ENCODE measurements around the gene RNF112.

Gene RNF112

DNA sequence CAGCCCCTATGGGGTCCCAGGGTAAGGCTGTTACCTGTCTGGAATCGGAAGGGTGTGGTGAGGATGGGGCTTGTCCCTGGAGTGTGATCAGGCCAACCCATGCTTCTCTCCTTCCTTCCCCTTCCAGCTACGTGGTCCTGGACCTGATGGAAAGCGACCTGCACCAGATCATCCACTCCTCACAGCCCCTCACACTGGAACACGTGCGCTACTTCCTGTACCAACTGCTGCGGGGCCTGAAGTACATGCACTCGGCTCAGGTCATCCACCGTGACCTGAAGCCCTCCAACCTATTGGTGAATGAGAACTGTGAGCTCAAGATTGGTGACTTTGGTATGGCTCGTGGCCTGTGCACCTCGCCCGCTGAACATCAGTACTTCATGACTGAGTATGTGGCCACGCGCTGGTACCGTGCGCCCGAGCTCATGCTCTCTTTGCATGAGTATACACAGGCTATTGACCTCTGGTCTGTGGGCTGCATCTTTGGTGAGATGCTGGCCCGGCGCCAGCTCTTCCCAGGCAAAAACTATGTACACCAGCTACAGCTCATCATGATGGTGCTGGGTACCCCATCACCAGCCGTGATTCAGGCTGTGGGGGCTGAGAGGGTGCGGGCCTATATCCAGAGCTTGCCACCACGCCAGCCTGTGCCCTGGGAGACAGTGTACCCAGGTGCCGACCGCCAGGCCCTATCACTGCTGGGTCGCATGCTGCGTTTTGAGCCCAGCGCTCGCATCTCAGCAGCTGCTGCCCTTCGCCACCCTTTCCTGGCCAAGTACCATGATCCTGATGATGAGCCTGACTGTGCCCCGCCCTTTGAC is 30.3 kb upstream of the RNF112 start:
- Mint-ChIP-seq H3K4me3 (no peak overlapping the region), H3K36me3 (peaks cover 29 to 42% of the 10 kb centered on the region in 2 donors), H3K27me3 (no peaks in the 10 kb centered on the region)

DNA sequence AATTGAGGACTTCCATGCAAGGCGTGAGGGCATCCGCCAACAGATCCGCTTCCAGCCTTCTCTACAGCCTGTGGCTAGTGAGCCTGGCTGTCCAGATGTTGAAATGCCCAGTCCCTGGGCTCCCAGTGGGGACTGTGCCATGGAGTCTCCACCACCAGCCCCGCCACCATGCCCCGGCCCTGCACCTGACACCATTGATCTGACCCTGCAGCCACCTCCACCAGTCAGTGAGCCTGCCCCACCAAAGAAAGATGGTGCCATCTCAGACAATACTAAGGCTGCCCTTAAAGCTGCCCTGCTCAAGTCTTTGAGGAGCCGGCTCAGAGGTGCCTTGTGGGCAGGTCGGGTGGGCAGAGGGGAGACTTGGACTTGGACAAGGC is 29.7 kb upstream of the RNF112 start:
- no peak for DNase-seq
- Mint-ChIP-seq H3K4me1 (peaks cover 18 to 26% of the 10 kb centered on the region in 2 donors), H3K9me3 (no peaks in the 10 kb centered on the region), H3K4me3 (no peak overlapping the region), H3K36me3 (peaks cover 29 to 44% of the 10 kb centered on the region in 2 donors), H3K27me3 (peaks cover under 1 to 3% of the 10 kb centered on the region in 2 donors), H3K27ac (no peak overlapping the region)
- ATAC-seq (replicated peaks), result no peak

More for the DNA sequence above, 30.3 kb upstream of the RNF112 start:
- DNase-seq (no peak), ATAC-seq (replicated peaks) (no peak)
- H3K9me3 Mint-ChIP-seq, result no peaks in the 10 kb centered on the region
- H3K27ac Mint-ChIP-seq, result no peak overlapping the region
- H3K4me1 Mint-ChIP-seq, result peaks cover 16 to 25% of the 10 kb centered on the region in 2 donors

DNA sequence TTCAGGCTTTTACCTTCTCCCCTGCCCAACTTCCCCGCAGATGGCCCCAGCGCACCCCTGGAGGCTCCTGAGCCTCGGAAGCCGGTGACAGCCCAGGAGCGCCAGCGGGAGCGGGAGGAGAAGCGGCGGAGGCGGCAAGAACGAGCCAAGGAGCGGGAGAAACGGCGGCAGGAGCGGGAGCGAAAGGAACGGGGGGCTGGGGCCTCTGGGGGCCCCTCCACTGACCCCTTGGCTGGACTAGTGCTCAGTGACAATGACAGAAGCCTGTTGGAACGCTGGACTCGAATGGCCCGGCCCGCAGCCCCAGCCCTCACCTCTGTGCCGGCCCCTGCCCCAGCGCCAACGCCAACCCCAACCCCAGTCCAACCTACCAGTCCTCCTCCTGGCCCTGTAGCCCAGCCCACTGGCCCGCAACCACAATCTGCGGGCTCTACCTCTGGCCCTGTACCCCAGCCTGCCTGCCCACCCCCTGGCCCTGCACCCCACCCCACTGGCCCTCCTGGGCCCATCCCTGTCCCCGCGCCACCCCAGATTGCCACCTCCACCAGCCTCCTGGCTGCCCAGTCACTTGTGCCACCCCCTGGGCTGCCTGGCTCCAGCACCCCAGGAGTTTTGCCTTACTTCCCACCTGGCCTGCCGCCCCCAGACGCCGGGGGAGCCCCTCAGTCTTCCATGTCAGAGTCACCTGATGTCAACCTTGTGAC is 29.1 kb upstream of the RNF112 start:
- peaks cover 18 to 29% of the 10 kb centered on the region in 2 donors for H3K4me1 Mint-ChIP-seq

DNA sequence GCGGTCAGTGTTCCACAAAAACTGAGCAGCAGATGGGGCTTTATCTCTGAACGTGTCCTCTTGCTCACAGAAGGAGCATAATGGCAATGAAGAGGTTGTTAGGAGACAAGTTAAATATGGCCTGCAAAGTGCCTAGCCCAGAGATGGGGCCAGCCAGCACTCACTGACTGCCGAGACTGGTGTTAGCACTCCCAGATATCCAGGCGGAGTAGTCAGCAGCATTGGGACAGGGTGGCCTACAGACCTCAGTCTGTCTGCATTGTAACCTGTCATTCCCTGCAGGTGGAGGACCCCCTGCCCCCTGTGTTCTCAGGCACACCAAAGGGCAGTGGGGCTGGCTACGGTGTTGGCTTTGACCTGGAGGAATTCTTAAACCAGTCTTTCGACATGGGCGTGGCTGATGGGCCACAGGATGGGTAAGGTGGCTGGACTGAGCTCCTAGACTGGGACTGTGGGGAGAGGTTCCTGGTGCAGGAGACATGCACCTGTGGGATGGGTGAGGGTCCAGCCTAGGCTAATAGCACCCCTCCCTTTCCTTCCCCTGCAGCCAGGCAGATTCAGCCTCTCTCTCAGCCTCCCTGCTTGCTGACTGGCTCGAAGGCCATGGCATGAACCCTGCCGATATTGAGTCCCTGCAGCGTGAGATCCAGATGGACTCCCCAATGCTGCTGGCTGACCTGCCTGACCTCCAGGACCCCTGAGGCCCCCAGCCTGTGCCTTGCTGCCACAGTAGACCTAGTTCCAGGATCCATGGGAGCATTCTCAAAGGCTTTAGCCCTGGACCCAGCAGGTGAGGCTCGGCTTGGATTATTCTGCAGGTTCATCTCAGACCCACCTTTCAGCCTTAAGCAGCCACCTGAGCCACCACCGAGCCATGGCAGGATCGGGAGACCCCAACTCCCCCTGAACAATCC is 28.2 kb upstream of the RNF112 start:
- no peak overlapping the region for H3K4me3 Mint-ChIP-seq
- ATAC-seq (replicated peaks) (no peak), DNase-seq (no peak)
- no peaks in the 10 kb centered on the region for H3K9me3 Mint-ChIP-seq
- H3K27ac Mint-ChIP-seq, result no peak overlapping the region
- H3K36me3 Mint-ChIP-seq, result peaks cover 29 to 46% of the 10 kb centered on the region in 2 donors
- H3K4me1 Mint-ChIP-seq, result peaks cover 16 to 34% of the 10 kb centered on the region in 2 donors
- H3K27me3 Mint-ChIP-seq, result peaks cover 7 to 17% of the 10 kb centered on the region in 2 donors

More for the DNA sequence above, 29.1 kb upstream of the RNF112 start:
- no peak overlapping the region for H3K27ac Mint-ChIP-seq
- H3K9me3 Mint-ChIP-seq, result no peaks in the 10 kb centered on the region
- no peak for DNase-seq
- peaks cover 29 to 45% of the 10 kb centered on the region in 2 donors for H3K36me3 Mint-ChIP-seq
- no peak overlapping the region for H3K4me3 Mint-ChIP-seq
- peaks cover 4 to 8% of the 10 kb centered on the region in 2 donors for H3K27me3 Mint-ChIP-seq
- no peak for ATAC-seq (replicated peaks)

DNA sequence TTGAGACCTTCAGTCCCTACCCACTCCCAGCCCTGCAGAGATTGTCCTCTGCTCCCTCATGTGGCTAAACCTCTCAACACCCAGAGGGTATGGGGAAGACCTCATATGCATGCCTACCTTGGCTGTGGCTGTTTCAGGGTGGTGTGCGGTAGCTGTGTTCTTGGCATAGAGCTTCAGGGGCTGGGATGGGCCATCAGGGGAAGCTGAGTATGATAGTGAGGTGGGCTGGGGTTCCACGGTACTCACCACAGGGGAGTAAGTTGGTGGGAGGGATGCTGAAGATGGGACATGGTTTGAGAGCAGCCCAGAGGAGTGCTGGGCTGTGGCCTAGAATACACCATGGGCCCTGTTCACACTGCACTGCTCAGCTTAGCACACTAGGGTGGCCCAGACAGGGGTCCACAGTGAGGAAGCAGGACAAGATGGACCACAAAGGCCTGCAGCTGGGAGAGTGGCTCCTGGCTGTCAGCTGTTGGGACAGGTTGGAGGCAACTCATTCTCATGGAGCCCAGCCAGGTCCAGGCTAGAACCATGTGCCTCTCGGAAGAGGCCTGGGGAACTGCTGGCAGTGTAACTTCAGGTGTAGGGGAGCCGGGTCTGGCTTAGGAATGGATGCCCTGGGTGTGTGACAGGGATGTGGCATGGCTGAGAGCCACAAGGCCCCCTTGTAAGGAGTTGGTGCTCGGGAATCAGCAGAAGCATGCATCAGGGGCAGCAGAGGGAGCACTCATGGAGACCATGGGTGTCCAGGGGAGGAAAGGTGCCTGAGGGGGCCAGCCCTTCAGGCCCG is 27.2 kb upstream of the RNF112 start:
- peaks cover 16 to 35% of the 10 kb centered on the region in 2 donors for H3K4me1 Mint-ChIP-seq
- no peaks in the 10 kb centered on the region for H3K9me3 Mint-ChIP-seq
- H3K4me3 Mint-ChIP-seq, result no peak overlapping the region
- DNase-seq, result no peak
- peaks cover 29 to 49% of the 10 kb centered on the region in 2 donors for H3K36me3 Mint-ChIP-seq
- no peak for ATAC-seq (replicated peaks)
- H3K27ac Mint-ChIP-seq, result no peak overlapping the region
- H3K27me3 Mint-ChIP-seq, result peaks cover 11 to 21% of the 10 kb centered on the region in 2 donors

DNA sequence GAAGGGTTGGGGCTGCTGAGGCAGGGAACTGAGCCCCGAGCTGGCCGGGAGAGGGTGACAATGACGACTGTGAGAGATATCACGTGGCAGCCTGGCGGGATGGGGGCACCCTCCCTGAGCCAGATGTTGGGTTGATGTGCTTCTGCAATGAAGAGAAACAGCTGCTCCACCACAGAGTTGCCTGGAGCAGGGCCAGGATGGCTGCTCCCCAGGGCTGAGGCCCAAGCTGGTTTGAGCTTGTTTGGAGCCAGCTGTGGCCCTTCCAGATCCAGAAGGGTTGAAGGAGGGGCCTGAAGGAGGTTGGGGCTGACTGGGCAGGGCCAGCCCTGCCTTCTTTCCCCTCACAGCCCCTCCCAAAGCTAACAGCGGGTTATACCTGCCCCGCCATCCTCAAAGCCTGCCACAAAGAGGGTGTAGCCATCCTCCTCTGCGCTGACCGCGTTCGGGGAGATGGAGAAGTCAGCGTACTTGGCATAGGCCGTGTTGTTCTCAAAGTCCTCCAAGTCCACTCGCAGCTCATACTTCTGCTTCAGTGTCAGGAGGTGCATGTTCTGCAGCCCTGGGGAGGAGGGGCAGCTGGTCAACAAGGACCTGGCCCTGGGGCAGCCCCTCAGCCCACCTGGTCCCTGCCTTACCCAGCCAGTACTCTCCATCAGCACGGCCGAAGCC is 26.2 kb upstream of the RNF112 start:
- ATAC-seq (replicated peaks) (peak in 1 of 2 donors; percentile 39), DNase-seq (no peak)
- Mint-ChIP-seq H3K36me3 (peaks cover 29 to 49% of the 10 kb centered on the region in 2 donors), H3K4me3 (no peak overlapping the region), H3K27me3 (peaks cover 11 to 21% of the 10 kb centered on the region in 2 donors), H3K4me1 (peaks cover 12 to 26% of the 10 kb centered on the region in 2 donors), H3K27ac (no peak overlapping the region), H3K9me3 (no peaks in the 10 kb centered on the region)

DNA sequence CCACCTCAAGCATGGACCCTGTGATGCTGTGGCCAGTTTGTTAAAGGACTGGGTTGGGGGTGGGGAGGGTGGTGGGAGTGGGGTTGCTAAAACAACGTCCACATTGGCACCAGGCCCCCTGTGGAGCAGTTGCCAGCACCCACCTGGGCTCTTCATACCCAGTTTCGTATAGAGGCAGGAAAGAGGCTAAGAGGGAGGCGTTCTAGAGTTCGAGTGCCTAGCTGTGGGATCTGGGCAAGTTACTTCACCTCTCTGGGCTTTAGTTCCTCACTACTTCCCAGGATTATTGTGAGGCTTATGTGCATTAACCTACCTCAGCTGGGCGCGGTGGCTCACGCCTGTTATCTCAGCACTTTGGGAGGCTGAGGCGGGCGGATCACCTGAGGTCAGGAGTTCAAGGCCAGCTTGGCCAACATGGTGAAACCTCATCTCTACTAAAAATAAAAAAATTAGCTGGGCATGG is 25.5 kb upstream of the RNF112 start:
- no peaks in the 10 kb centered on the region for H3K9me3 Mint-ChIP-seq
- H3K27me3 Mint-ChIP-seq, result peaks cover 11 to 21% of the 10 kb centered on the region in 2 donors
- no peak overlapping the region for H3K27ac Mint-ChIP-seq
- peaks cover 28 to 47% of the 10 kb centered on the region in 2 donors for H3K36me3 Mint-ChIP-seq
- ATAC-seq (replicated peaks) (no peak), DNase-seq (no peak)
- H3K4me1 Mint-ChIP-seq, result peaks cover 11 to 25% of the 10 kb centered on the region in 2 donors
- no peak overlapping the region for H3K4me3 Mint-ChIP-seq

DNA sequence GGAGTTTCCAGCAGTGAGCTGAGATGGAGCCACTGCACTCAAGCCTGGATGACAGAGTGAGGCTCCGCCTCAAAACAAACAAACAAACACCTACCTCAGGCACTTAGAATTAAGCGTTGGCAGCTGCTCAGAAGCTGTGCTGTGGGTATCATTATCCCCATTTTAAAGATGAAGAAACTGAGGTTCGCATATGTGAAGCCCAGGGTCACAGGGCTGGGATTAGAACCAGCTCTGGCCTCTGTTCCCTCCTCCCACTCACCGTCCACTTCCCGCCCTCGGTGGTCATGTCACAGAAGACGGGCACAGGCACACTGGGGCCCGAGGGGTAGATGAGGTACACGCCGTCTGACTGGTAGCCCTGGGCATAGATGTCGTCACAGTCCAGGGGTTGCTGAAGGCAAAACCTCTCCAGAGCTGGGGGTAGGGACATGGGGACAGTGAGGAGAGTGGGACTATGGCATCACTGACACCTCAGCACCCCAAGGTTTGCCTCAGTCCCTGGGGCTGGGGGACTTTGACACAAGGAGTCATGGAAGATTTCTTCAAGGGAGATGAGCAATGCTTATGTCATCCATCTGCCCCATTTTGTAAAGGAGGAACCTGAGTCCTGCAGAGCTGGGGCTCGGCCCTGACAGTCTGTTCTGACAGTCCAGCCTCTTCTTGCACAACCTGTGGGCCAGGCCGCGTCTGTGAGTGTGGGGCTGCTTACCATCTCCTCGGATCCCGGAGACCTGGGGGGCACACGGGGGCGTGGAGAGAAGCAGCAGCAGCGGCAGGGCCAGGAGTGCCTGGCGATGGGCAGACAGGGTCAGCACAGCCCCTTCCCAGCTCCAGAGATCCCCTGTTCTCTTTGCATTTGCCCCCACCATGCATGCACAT is 24.7 kb upstream of the RNF112 start:
- peaks cover 9 to 25% of the 10 kb centered on the region in 2 donors for H3K4me1 Mint-ChIP-seq
- no peak for DNase-seq
- ATAC-seq (replicated peaks), result peak in 1 of 2 donors; percentile 33
- peaks cover 21 to 39% of the 10 kb centered on the region in 2 donors for H3K36me3 Mint-ChIP-seq
- peaks cover 11 to 21% of the 10 kb centered on the region in 2 donors for H3K27me3 Mint-ChIP-seq
- no peak overlapping the region for H3K27ac Mint-ChIP-seq
- H3K9me3 Mint-ChIP-seq, result no peaks in the 10 kb centered on the region
- H3K4me3 Mint-ChIP-seq, result no peak overlapping the region

DNA sequence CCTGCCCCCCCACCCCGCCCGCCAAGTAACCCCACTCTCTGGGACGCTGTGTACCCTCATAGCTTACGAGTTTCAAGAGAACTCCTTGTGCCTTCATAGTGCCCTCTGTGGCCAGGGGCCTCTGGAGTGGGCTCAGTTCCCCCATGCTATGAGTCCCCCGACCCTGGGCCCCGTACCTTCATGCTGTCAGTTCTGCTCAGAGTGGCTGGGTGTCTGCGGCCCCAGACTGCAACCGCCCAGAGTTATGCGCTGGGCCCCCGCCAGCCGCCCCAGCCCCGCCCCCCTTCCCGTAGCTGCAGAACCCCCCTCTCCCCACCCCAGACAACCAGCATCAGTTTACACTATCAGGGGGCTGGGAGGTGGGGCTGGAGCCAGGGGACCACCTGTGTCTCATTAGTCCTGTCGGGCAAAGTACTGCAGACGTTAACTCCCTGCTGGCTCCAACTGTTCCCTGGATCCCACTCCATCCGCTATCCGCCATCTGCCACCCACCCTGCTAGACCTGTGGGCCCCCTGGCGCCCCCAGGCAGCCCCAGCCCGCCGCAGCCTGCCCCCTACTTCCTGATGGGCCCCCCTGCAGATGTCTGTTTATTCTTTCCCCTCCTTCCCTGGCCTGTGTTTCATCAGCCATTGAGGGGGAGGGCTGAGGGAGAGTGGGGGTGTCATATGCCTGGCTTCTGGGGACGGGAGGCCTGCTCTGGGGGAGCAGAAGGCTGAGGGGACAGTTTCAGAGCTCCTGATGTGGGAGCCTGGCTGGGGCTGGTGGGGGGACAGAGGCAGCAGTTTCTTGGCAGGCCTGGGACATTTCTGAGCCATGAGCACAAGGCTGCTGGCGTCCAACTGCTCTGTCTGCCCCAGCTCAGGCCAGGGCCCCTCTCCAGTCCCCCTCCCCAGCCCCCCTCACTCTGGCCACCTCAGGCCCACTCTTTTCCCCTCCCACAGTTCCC is 23.8 kb upstream of the RNF112 start, which contains the start of gene MFAP4:
TSS of gene MFAP4 (minus strand) at position 217 of the 947 bp plus-strand sequence. CDS start at position 182, 35 bp downstream.
- H3K27me3 Mint-ChIP-seq, result peaks cover 11 to 21% of the 10 kb centered on the region in 2 donors
- H3K4me1 Mint-ChIP-seq, result peaks cover 9 to 25% of the 10 kb centered on the region in 2 donors
- no peak for ATAC-seq (replicated peaks)
- no peak for DNase-seq
- no peak within 1 kb of the TSS for H3K27ac Mint-ChIP-seq
- H3K4me3 Mint-ChIP-seq, result no peak within 1 kb of the TSS
- peaks cover 14 to 33% of the 10 kb centered on the region in 2 donors for H3K36me3 Mint-ChIP-seq
- H3K9me3 Mint-ChIP-seq, result no peaks in the 10 kb centered on the region

DNA sequence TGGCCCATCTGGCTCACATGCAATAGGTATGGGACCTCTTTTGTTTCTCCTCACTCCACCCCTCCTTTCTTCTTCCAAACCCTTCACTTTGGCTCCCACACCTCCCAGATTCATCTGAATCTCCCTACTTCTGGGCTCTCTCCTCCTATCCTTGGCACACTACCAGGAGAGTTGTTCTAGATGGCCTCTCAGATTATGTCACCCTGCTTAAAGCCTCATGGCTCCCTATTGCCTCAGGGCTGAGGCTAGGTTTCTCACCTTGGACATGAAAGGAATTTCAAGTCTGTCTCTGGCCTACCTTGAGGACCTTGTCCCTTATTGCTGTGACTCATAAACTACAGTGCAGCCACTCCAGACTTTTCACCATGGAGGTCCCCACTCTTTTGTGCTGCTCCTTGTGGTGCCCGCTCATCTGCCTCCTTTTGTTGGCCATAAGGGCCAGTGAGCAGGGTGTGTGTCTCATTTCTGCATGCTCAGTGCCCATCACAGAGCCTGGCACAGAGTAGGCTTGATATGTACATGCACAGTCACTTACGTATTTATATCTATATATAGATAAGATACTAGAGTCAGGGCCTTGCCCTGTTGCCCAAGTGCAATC is 23.0 kb upstream of the RNF112 start:
- H3K27me3 Mint-ChIP-seq, result peaks cover 11 to 21% of the 10 kb centered on the region in 2 donors
- ATAC-seq (replicated peaks) (no peak), DNase-seq (no peak)
- H3K4me1 Mint-ChIP-seq, result peaks cover 9 to 25% of the 10 kb centered on the region in 2 donors
- H3K9me3 Mint-ChIP-seq, result no peaks in the 10 kb centered on the region
- no peak overlapping the region for H3K27ac Mint-ChIP-seq
- H3K4me3 Mint-ChIP-seq, result no peak overlapping the region
- peaks cover 12 to 29% of the 10 kb centered on the region in 2 donors for H3K36me3 Mint-ChIP-seq
